ENCODE data around the gene PAGE3.

- TF ChIP-seq, protein P1, sequence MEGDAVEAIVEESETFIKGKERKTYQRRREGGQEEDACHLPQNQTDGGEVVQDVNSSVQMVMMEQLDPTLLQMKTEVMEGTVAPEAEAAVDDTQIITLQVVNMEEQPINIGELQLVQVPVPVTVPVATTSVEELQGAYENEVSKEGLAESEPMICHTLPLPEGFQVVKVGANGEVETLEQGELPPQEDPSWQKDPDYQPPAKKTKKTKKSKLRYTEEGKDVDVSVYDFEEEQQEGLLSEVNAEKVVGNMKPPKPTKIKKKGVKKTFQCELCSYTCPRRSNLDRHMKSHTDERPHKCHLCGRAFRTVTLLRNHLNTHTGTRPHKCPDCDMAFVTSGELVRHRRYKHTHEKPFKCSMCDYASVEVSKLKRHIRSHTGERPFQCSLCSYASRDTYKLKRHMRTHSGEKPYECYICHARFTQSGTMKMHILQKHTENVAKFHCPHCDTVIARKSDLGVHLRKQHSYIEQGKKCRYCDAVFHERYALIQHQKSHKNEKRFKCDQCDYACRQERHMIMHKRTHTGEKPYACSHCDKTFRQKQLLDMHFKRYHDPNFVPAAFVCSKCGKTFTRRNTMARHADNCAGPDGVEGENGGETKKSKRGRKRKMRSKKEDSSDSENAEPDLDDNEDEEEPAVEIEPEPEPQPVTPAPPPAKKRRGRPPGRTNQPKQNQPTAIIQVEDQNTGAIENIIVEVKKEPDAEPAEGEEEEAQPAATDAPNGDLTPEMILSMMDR (IDR thresholded peaks at IDR 0.05), result no peak
- TF ChIP-seq POLR2A (IDR thresholded peaks at IDR 0.05), result no peak
These were observed 15.1 kb upstream of the PAGE3 start for GRCh38 chrX:55279832-55280231.

Data from esophagus squamous epithelium (tissue), 4 donors.